Measurements from ENCODE around the gene NTN5. TPM values are rescaled to one million over a fixed set of nuclear protein-coding genes. Genes with fewer than 3 reads are reported as not detected.
"Not testable (repeated sequence)": the region's sequence is repeated elsewhere in the genome, so short reads cannot be mapped to it uniquely, and the experiment has no call there.

NTN5 gene
- total RNA-seq, 1 donor from 2014 or later = 0.11 TPM

DNA sequence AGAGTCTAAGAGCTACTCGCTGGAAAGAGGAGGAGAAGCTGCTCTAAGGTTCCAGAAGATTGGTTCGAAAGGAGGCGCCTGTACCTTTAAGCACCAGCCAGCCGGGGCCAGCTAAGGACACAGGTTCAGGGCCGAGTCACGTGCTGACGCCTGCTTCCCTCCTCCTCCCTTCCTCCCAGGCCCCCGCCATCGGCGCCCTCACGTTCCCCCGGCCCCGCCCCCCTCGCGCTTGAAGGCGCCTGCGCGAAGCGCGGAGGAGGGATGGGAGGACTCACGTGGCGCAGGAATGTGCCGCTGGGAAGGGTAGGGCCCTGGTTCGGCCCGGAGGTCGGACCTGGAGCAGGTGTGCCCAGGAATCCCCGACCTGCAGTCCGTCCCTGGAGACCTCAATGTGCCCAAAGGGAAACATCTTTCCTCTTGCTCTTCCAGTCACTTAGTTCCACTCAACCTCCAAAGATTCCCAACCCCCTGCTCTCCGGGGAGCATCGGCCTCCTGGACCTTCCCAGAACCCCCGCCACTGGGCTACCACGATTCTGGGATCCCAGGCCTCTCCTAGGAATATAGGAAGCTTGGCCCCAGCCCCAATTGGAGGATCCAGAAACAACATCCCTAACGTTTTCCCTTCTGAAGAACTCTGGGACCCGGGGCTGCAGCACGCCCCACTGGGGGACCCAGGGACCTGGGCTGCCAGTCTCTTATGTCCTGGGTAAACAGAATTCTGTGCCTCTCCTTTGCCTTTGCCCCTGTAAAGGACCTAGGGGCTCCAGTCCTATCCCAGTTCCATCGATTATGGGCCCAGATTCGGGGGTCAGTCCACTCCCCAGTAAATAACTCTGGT is 38.2 kb downstream of the NTN5 start:
- H3K9me3 ChIP-seq (replicated peaks) = no peaks in the 10 kb centered on the region
- H3K4me3 ChIP-seq = peak overlapping the region; percentile 81
- H3K4me1 ChIP-seq = peaks cover 83% of the 10 kb centered on the region
- peak overlapping the region; percentile 98 for H3K27ac ChIP-seq (replicated peaks)
- peak; percentile 98 for DNase-seq
- TF ChIP-seq, protein P1, sequence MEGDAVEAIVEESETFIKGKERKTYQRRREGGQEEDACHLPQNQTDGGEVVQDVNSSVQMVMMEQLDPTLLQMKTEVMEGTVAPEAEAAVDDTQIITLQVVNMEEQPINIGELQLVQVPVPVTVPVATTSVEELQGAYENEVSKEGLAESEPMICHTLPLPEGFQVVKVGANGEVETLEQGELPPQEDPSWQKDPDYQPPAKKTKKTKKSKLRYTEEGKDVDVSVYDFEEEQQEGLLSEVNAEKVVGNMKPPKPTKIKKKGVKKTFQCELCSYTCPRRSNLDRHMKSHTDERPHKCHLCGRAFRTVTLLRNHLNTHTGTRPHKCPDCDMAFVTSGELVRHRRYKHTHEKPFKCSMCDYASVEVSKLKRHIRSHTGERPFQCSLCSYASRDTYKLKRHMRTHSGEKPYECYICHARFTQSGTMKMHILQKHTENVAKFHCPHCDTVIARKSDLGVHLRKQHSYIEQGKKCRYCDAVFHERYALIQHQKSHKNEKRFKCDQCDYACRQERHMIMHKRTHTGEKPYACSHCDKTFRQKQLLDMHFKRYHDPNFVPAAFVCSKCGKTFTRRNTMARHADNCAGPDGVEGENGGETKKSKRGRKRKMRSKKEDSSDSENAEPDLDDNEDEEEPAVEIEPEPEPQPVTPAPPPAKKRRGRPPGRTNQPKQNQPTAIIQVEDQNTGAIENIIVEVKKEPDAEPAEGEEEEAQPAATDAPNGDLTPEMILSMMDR (IDR thresholded peaks at IDR 0.05; ENCODE audit: borderline replicate concordance) = no peak
- intact Hi-C loops (cut with micrococcal nuclease) = no loop called here
- peaks cover 12% of the 10 kb centered on the region for H3K36me3 ChIP-seq
- no peaks in the 10 kb centered on the region for H3K27me3 ChIP-seq (ENCODE audit: low read depth)

DNA sequence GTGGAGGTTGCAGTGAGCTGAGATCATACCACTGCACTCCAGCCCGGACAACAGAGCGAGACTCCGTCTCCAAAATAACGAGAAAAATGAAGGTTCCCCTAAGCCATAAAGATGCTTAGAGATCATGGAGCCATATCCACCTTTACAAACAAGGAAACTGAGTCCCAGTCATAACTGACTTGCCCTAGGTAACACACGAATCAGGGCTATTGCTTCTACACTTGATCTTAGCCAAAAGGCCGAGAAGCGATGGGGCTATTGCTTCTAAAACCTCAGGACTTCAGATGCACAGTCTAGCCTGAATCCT is 38.8 kb downstream of the NTN5 start:
- DNase-seq = no peak
- peaks cover 12% of the 10 kb centered on the region for H3K36me3 ChIP-seq
- H3K27me3 ChIP-seq (ENCODE audit: low read depth) = no peaks in the 10 kb centered on the region
- peak overlapping the region; percentile 81 for H3K4me3 ChIP-seq
- intact Hi-C loops (cut with micrococcal nuclease) = no loop called here
- H3K9me3 ChIP-seq (replicated peaks) = no peaks in the 10 kb centered on the region
- TF ChIP-seq, protein P1 (IDR thresholded peaks at IDR 0.05; ENCODE audit: borderline replicate concordance) = no peak
- H3K4me1 ChIP-seq = peaks cover 85% of the 10 kb centered on the region
- H3K27ac ChIP-seq (replicated peaks) = peak overlapping the region; percentile 98

DNA sequence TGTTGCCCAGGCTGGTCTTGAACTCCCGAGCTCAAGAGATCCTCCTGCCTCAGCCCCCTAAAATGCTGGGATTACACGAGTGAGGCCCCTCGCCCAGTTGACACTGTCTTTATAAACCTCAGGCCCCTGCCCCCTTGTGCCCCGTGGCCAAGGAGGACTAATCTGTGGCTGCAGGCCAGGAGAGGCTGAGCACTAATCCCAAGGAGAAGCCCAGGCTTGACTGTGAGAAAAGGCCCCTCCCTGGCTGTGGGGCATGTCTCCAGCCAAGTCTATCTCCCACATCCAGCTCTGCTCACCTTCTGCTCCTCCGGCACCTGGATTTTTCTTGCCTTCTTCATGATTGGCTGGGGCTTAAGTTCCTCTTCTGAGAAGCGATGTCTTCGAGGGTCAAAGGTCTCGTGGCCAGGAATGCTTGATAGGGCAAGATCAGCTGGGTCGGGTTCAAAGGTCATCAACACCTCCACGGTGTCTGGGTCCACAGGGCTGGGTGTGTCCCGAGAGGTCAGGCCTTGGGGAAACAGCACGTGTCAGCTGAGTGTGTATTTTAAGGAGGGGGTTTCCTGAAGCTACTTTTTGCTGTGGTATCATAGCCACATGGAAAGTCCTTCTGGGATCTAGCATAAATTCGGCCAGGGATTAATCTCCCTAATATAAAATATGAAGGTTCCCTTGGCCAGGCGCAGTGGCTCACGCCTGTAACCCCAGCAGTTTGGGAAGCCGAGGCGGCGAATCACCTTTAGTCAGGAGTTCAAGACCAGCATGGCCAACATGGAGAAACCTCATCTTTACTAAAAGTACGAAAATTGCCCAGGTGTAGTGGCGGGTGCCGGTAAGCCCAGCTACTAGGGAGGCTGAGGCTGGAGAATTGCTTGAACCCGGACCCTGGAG is 39.4 kb downstream of the NTN5 start:
- H3K36me3 ChIP-seq = peaks cover 12% of the 10 kb centered on the region
- H3K4me1 ChIP-seq = peaks cover 79% of the 10 kb centered on the region
- TF ChIP-seq, protein P1 (IDR thresholded peaks at IDR 0.05; ENCODE audit: borderline replicate concordance) = no peak
- no peak for DNase-seq
- H3K27ac ChIP-seq (replicated peaks) = peak overlapping the region; percentile 98
- intact Hi-C loops (cut with micrococcal nuclease) = no loop called here
- H3K27me3 ChIP-seq (ENCODE audit: low read depth) = no peaks in the 10 kb centered on the region
- H3K4me3 ChIP-seq = peak overlapping the region; percentile 81
- no peaks in the 10 kb centered on the region for H3K9me3 ChIP-seq (replicated peaks)

DNA sequence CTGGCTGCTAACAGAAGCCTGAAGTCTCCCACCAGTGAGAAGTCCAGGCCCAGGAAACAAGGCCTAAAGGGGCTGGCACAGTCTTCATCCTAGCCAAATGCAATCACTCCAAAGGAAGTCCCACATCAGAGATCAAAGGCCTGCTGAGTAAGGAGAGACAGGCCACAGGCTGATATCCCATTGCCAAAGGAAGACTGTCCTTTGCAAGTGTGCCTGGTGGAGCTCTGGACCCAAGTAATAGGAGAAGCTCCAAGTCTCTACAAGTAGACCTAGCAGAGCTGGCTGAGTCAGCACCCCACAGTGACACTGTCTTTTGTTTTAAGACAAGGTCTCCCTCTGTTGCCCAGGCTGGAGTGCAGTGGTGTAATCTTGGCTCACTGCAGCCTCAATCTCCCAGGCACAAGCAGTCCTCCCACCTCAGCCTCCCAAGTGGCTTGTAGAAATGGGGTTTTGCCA is 40.1 kb downstream of the NTN5 start:
- TF ChIP-seq, protein P1 (IDR thresholded peaks at IDR 0.05; ENCODE audit: borderline replicate concordance) = no peak
- H3K4me3 ChIP-seq = peak overlapping the region; percentile 81
- H3K27ac ChIP-seq (replicated peaks) = peak overlapping the region; percentile 98
- DNase-seq = no peak
- intact Hi-C loops (cut with micrococcal nuclease) = no loop called here
- peaks cover 12% of the 10 kb centered on the region for H3K36me3 ChIP-seq
- H3K27me3 ChIP-seq (ENCODE audit: low read depth) = no peaks in the 10 kb centered on the region
- H3K9me3 ChIP-seq (replicated peaks) = no peaks in the 10 kb centered on the region
- H3K4me1 ChIP-seq = peaks cover 78% of the 10 kb centered on the region

DNA sequence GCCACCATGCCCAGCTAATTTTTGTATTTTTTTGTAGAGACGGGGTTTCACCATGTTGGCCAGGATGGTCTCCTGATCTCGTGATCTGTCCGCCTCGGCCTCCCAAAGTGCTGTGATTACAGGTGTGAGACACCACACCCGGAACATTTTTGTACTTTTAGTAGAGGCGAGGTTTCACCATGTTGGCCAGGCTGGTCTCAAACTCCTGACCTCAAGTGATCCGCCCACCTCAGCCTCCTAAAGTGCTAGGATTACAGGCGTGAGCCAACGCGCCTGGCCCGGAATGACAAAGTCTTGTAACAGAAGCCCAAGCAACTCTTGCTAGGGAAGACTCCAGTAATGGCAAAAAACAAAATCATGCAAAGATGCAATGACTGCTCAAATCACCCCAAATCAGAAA is 40.5 kb downstream of the NTN5 start:
- peaks cover 78% of the 10 kb centered on the region for H3K4me1 ChIP-seq
- intact Hi-C loops (cut with micrococcal nuclease); H3K4me3 ChIP-seq; H3K9me3 ChIP-seq (replicated peaks); H3K27me3 ChIP-seq (ENCODE audit: low read depth); DNase-seq: not testable (repeated sequence)
- H3K27ac ChIP-seq (replicated peaks) = peak overlapping the region; percentile 98
- peaks cover 12% of the 10 kb centered on the region for H3K36me3 ChIP-seq

Data from left ventricle myocardium inferior (tissue), 1 donor.